OCI-LY3 (cell line): ENCODE data around the gene AGBL4.

Experiments used
- EZH2phosphoT487 ChIP-seq: fragments of 200-600 bp; shearing (Covaris generic); IDR thresholded peaks from 2 replicates; pipeline ENCODE4 v1.6.1; 2018; ENCODE audit warnings: antibody characterized with exemption, mixed run types, low read depth
- TF ChIP-seq, protein P1 (sequence below): fragments of 200-600, 300-600 bp; sonication (generic); IDR thresholded peaks from 2 replicates; pipeline ENCODE4 v1.5.1; 2014; ENCODE audit warnings: antibody characterized with exemption, low read length, low read depth

DNA sequence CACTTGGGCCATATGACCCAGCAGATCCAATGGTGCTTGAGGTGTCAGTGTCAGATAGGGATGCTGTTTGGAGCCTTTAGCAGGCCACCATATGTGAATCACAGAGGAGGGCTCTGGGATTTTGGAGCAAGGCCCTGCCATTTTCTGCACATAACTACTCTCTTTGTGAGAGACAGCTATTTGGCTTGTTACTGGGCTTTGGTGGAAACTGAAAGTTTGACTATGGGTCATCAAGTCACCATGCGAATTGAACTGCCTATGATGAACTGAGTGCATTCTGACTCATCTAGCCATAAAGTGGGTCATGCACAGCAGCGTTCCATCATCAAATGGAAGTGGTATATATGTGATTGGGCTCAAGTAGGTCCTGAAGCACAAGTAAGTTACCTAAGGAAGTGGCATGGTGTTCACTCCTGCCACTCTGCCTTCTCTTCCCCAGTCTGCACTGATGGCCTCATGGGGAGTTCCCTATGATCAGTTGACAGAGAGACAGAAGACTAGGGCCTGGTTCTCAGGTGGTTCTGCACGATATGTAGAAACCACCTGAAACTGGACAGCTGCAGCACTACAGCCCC, 447.3 kb downstream of the AGBL4 start:
- TF ChIP-seq, protein P1, sequence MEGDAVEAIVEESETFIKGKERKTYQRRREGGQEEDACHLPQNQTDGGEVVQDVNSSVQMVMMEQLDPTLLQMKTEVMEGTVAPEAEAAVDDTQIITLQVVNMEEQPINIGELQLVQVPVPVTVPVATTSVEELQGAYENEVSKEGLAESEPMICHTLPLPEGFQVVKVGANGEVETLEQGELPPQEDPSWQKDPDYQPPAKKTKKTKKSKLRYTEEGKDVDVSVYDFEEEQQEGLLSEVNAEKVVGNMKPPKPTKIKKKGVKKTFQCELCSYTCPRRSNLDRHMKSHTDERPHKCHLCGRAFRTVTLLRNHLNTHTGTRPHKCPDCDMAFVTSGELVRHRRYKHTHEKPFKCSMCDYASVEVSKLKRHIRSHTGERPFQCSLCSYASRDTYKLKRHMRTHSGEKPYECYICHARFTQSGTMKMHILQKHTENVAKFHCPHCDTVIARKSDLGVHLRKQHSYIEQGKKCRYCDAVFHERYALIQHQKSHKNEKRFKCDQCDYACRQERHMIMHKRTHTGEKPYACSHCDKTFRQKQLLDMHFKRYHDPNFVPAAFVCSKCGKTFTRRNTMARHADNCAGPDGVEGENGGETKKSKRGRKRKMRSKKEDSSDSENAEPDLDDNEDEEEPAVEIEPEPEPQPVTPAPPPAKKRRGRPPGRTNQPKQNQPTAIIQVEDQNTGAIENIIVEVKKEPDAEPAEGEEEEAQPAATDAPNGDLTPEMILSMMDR = no peak
- no peak for TF ChIP-seq EZH2phosphoT487
